Measurements from ENCODE around the gene ATP6V0B. TPM values are rescaled to one million over a fixed set of nuclear protein-coding genes. Genes with fewer than 3 reads are reported as not detected.

The ATP6V0B gene
- total and polyA plus RNA-seq, 2 of the 13 experiments (the other 11 are each of a cell fraction or from before 2014, with no cell fraction given) = 157 to 161 TPM

- TF ChIP-seq TFDP1 (CRISPR knock-in tag; IDR thresholded peaks at IDR 0.05; ENCODE audit: borderline replicate concordance) (peak; percentile 92), ZNF770 (CRISPR knock-in tag; IDR thresholded peaks at IDR 0.05) (no peak; the same call in 1 of the 2 replicates), NFRKB (IDR thresholded peaks at IDR 0.05) (no peak), FOSL2 (CRISPR knock-in tag; IDR thresholded peaks at IDR 0.05) (peak; percentile 56), JUN (CRISPR knock-in tag; IDR thresholded peaks at IDR 0.05) (no peak), SNAI1 (CRISPR knock-in tag; IDR thresholded peaks at IDR 0.05; ENCODE audit: borderline replicate concordance) (no peak), CEBPZ (IDR thresholded peaks at IDR 0.05; ENCODE audit: low read length) (no peak), ZNF484 (CRISPR knock-in tag; IDR thresholded peaks at IDR 0.05; ENCODE audit: borderline replicate concordance, low read depth) (no peak), NFE2L1 (CRISPR knock-in tag; IDR thresholded peaks at IDR 0.05; ENCODE audit: borderline replicate concordance) (no peak), AFF4 (CRISPR knock-in tag; IDR thresholded peaks at IDR 0.05) (no peak), TRIM22 (IDR thresholded peaks at IDR 0.05) (no peak), MEF2D (CRISPR knock-in tag; IDR thresholded peaks at IDR 0.05) (no peak), HINFP (CRISPR knock-in tag; IDR thresholded peaks at IDR 0.05; ENCODE audit: low read depth) (no peak)
Measured at GRCh38 chr1:43974443-43975248, at the start of gene ATP6V0B (continued).

Measured in HepG2 (cell line).